Stimulated activated CD4-positive, alpha-beta T cell treated with anti-CD3 and anti-CD28 coated beads, Interleukin-1b, Interleukin-23, amount 100 ng/mL, for 24 hours (primary cell): Measurements from ENCODE around the gene FYB1.

ENCODE experiments used
- DNase-seq, 4 experiments: peaks; one replicate each; pipeline ENCODE4 v3.0.0-alpha.2; 2020; ENCODE audit warnings: low read depth in 4 of 4, low spot score in 1 of 4

Gene FYB1

GRCh38 chr5:39206630-39207321 lies 12.6 kb downstream of the FYB1 start:
- DNase-seq, result no peak

- DNase-seq, result no peak
These were observed 13.8 kb downstream of the FYB1 start for GRCh38 chr5:39205550-39205949.

GRCh38 chr5:39203951-39204350 lies 15.4 kb downstream of the FYB1 start:
- DNase-seq, result no peak

- no peak for DNase-seq
These were observed 16.0 kb downstream of the FYB1 start for GRCh38 chr5:39203275-39203922.

GRCh38 chr5:39202597-39203274 lies 16.6 kb downstream of the FYB1 start:
- no peak for DNase-seq

- no peak for DNase-seq
These were observed 17.4 kb downstream of the FYB1 start for GRCh38 chr5:39201781-39202596.

GRCh38 chr5:39201160-39201780 lies 18.1 kb downstream of the FYB1 start:
- DNase-seq, result no peak

GRCh38 chr5:39200081-39200480 lies 19.3 kb downstream of the FYB1 start:
- no peak for DNase-seq

- DNase-seq, result no peak
These were observed 20.0 kb downstream of the FYB1 start for GRCh38 chr5:39199335-39199734.

- no peak for DNase-seq
These were observed 21.2 kb downstream of the FYB1 start for GRCh38 chr5:39198127-39198526.

GRCh38 chr5:39197556-39197955 lies 21.8 kb downstream of the FYB1 start:
- no peak for DNase-seq

GRCh38 chr5:39195198-39195826 lies 24.1 kb downstream of the FYB1 start:
- no peak for DNase-seq

GRCh38 chr5:39194466-39195136 lies 24.8 kb downstream of the FYB1 start:
- DNase-seq, result no peak

- DNase-seq, result no peak
These were observed 25.6 kb downstream of the FYB1 start for GRCh38 chr5:39193553-39194465.

- no peak for DNase-seq
These were observed 26.8 kb downstream of the FYB1 start for GRCh38 chr5:39192450-39193160.

- no peak for DNase-seq
These were observed 28.1 kb downstream of the FYB1 start for GRCh38 chr5:39191216-39191615.

- DNase-seq, result no peak
These were observed 28.9 kb downstream of the FYB1 start for GRCh38 chr5:39190311-39191102.
